Kidney epithelial cell (primary cell): ENCODE measurements around the gene UGDH. TPM values are rescaled to one million over a fixed set of nuclear protein-coding genes. Genes with fewer than 3 reads are reported as not detected.
A peak's percentile ranks its signal among the peaks of the same experiment; 100 is the strongest.

Experiments
- DNase-seq: peaks from one replicate; pipeline ENCODE4 v3.0.0-alpha.2; 2010; ENCODE audit warnings: low read depth
- H3K27me3 ChIP-seq: 2 replicates; pipeline ENCODE4 v1.6.0; 2011; ENCODE audit warnings: low read length; ENCODE audit not compliant: control insufficient read depth, insufficient read depth
- H3K36me3 ChIP-seq: 2 replicates; pipeline ENCODE4 v1.5.1; 2011; ENCODE audit warnings: low read length; ENCODE audit not compliant: control insufficient read depth, insufficient read depth
- H3K4me3 ChIP-seq: 2 replicates; pipeline ENCODE4 v1.5.1; 2011; ENCODE audit warnings: low read depth, mild to moderate bottlenecking, control low read depth, low read length
- CTCF ChIP-seq: IDR thresholded peaks from 2 replicates; pipeline ENCODE4 v1.5.1; 2011; ENCODE audit warnings: mild to moderate bottlenecking, moderate library complexity, low read length, control low read depth, inconsistent platforms; ENCODE audit not compliant: insufficient read depth, poor library complexity, severe bottlenecking
- total RNA-seq: library from RNA; depleted of rRNA; stranded (reverse); fragments of >200 nt; gene quantifications from 2 replicates; pipeline ENCODE4 v1.2.3, GENCODE V29; 2015

UGDH gene
- total RNA-seq, 1 donor from 2014 or later, result 124 TPM

DNA sequence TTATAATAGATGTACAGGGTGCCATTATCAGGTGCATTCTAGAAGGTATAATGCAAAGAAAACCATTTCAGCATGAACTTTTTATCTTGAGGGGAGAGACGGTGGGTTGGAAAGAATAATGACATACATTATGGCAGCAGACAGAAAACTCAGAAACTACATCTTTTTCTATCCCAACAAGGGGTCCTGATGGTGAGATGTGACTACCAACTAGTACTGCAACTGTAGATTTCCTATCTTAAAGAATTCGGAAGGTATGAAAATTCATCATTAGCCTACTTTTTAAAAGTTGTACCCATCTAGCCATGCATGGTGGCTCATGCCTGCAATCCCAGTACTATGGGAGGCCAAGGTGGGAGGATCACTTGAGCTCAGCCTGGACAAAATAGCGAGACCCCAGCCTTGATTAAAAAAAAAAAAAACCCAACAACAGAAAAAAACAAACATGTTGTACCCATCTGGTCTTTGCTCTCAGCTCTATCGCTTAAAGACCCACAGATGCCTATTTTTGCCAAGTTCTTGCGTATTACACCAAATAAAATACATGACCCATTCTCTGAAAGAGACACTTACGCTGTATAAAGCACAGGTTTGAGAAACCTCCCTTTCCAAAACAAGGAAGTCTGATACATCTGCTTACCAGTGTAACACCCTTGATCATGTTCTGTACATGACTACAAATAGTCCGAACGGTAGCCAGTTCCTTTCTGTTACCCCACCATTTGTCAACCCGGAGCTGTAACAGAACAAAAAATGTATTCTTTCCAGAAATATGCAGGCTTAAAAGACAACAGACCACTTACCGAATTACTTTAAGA, 70.1 kb downstream of the UGDH start:
- DNase-seq, result no peak
- TF ChIP-seq CTCF, result no peak
- H3K27me3 ChIP-seq, result no peaks in the 10 kb centered on the region
- H3K36me3 ChIP-seq, result peaks cover 1% of the 10 kb centered on the region
- peak overlapping the region; percentile 74 for H3K4me3 ChIP-seq

GRCh38 chr4:39455486-39455885, 71.8 kb downstream of the UGDH start:
- H3K36me3 ChIP-seq, result peaks cover 1% of the 10 kb centered on the region
- H3K4me3 ChIP-seq, result no peak overlapping the region
- H3K27me3 ChIP-seq, result no peaks in the 10 kb centered on the region
- no peak for TF ChIP-seq CTCF
- no peak for DNase-seq

DNA sequence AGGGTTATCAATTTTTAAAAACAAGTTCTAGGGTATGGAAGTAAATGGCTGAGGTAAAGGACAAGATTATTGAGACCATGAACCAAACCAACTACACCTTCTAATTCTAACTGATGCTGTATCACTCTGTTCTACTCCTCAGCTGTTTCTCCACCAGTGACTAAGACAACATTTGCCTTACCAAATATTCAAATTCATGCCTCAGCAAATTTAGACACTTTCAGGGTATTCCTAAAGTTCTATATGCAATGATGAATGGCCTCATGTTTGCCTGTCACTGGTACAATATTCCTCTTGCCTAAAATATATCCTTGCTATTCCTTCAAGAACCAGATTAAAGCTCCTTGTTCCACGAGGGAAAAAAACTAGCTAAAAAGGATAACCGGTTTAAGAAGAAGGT, 73.5 kb downstream of the UGDH start:
- peaks cover 1% of the 10 kb centered on the region for H3K36me3 ChIP-seq
- H3K27me3 ChIP-seq, result no peaks in the 10 kb centered on the region
- no peak for TF ChIP-seq CTCF

GRCh38 chr4:39452860-39453587, 74.2 kb downstream of the UGDH start:
- Histone ChIP-seq H3K27me3 (no peaks in the 10 kb centered on the region), H3K4me3 (no peak overlapping the region), H3K36me3 (peaks cover 1% of the 10 kb centered on the region)
- no peak for DNase-seq
- no peak for TF ChIP-seq CTCF

More for the DNA sequence above, 73.5 kb downstream of the UGDH start:
- DNase-seq, result no peak
- no peak overlapping the region for H3K4me3 ChIP-seq

DNA sequence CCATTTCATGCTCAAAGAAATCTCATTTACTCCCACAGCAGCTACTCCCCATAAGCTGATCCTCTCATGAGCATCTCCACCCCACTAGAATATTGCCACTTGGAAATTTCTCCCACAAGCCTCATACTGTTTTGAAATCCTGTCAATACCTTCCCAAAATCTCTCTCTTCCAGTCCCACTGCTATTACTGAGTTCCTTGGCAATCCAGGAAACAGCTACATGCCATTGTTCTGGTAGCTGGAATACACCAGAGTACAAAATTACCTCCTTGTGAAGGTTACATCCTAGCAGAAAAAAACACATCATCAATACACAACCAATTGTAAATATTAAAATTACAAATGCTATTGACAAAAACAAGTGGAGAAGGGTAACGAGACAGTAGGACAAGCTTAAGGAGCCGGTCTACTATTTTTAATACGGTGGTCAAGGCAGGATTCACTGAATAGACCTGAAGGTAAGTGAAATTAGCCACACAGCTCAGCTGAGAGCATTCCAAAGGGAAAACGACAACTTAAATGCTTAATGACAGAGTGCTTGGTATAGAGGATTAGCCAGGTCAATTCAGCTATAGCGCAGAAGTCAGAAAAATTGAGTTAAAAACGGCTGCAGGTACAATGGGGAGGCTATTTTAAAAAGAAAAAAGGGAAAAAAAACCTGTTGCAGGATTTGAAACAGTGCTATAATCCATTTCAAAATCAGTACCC, 74.9 kb downstream of the UGDH start:
- no peak for DNase-seq
- H3K36me3 ChIP-seq, result peaks cover 1% of the 10 kb centered on the region
- H3K27me3 ChIP-seq, result no peaks in the 10 kb centered on the region
- TF ChIP-seq CTCF, result no peak
- H3K4me3 ChIP-seq, result no peak overlapping the region
